Neural crest cell (in vitro differentiated cells): Measurements from ENCODE around the gene E2F1. TPM values are rescaled to one million over a fixed set of nuclear protein-coding genes. Genes with fewer than 3 reads are reported as not detected.

ENCODE experiments used
- DNase-seq: peaks from one replicate; pipeline ENCODE4 v3.0.0; 2021; ENCODE audit warnings: low read depth, mixed read lengths, low spot score
- H3K27ac Mint-ChIP-seq: one replicate; pipeline ENCODE4 v1.8.0; 2021; ENCODE audit warnings: mild to moderate bottlenecking, mixed read lengths; ENCODE audit not compliant: unreplicated experiment
- H3K27me3 Mint-ChIP-seq: 2 replicates; pipeline ENCODE4 v1.8.0; 2021; ENCODE audit warnings: low read depth, mild to moderate bottlenecking, mixed read lengths
- H3K36me3 Mint-ChIP-seq: 2 replicates; pipeline ENCODE4 v1.8.0; 2021; ENCODE audit warnings: low read depth, mild to moderate bottlenecking, mixed read lengths
- H3K4me1 Mint-ChIP-seq: 2 replicates; pipeline ENCODE4 v1.8.0; 2021; ENCODE audit warnings: mixed read lengths
- H3K4me3 Mint-ChIP-seq: one replicate; pipeline ENCODE4 v1.8.0; 2021; ENCODE audit warnings: mild to moderate bottlenecking, mixed read lengths
- H3K9me3 Mint-ChIP-seq: 2 replicates; pipeline ENCODE4 v1.8.0; 2021; ENCODE audit warnings: mixed read lengths
- total RNA-seq: library from RNA; stranded (reverse); gene quantifications from 2 replicates; pipeline ENCODE4 v1.2.1, GENCODE V29; 2021
- TF ChIP-seq, protein P1 (sequence below): fragments of 200-600 bp; sonication (generic); conservative IDR thresholded peaks from 2 replicates; pipeline ENCODE4 v1.5.0; 2021; ENCODE audit warnings: antibody characterized with exemption, mild to moderate bottlenecking

E2F1 gene
- total RNA-seq, 1 donor from 2014 or later, result 94.9 TPM

GRCh38 chr20:33673410-33674293, 12.5 kb downstream of the E2F1 start:
- TF ChIP-seq, protein P1, sequence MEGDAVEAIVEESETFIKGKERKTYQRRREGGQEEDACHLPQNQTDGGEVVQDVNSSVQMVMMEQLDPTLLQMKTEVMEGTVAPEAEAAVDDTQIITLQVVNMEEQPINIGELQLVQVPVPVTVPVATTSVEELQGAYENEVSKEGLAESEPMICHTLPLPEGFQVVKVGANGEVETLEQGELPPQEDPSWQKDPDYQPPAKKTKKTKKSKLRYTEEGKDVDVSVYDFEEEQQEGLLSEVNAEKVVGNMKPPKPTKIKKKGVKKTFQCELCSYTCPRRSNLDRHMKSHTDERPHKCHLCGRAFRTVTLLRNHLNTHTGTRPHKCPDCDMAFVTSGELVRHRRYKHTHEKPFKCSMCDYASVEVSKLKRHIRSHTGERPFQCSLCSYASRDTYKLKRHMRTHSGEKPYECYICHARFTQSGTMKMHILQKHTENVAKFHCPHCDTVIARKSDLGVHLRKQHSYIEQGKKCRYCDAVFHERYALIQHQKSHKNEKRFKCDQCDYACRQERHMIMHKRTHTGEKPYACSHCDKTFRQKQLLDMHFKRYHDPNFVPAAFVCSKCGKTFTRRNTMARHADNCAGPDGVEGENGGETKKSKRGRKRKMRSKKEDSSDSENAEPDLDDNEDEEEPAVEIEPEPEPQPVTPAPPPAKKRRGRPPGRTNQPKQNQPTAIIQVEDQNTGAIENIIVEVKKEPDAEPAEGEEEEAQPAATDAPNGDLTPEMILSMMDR, result no peak
- Mint-ChIP-seq H3K27me3 (peaks cover 15% of the 10 kb centered on the region), H3K27ac (peak overlapping the region; percentile 95), H3K4me1 (peaks cover 61% of the 10 kb centered on the region), H3K9me3 (no peaks in the 10 kb centered on the region), H3K36me3 (peaks cover 13% of the 10 kb centered on the region), H3K4me3 (peak overlapping the region; percentile 90)
- no peak for DNase-seq

DNA sequence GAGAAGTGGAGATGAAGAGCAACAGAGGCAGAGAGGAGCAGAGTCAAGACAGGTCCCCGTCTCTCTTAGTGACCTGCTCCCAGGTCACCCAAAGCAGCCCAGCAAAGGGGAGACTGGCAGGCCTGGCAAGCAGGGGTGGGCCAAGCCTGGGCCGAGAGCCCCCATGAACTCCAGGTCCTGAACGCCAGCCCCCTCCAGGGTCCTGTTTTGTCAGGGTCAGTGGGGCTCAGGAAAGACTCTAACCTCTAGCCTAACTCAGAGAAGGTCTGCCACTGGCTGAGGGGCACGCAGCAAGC, 13.1 kb downstream of the E2F1 start:
- H3K27me3 Mint-ChIP-seq, result peaks cover 18% of the 10 kb centered on the region
- peak overlapping the region; percentile 95 for H3K27ac Mint-ChIP-seq
- H3K36me3 Mint-ChIP-seq, result peaks cover 16% of the 10 kb centered on the region
- no peaks in the 10 kb centered on the region for H3K9me3 Mint-ChIP-seq
- peak overlapping the region; percentile 90 for H3K4me3 Mint-ChIP-seq
- TF ChIP-seq, protein P1, result no peak
- H3K4me1 Mint-ChIP-seq, result peaks cover 66% of the 10 kb centered on the region
- no peak for DNase-seq

DNA sequence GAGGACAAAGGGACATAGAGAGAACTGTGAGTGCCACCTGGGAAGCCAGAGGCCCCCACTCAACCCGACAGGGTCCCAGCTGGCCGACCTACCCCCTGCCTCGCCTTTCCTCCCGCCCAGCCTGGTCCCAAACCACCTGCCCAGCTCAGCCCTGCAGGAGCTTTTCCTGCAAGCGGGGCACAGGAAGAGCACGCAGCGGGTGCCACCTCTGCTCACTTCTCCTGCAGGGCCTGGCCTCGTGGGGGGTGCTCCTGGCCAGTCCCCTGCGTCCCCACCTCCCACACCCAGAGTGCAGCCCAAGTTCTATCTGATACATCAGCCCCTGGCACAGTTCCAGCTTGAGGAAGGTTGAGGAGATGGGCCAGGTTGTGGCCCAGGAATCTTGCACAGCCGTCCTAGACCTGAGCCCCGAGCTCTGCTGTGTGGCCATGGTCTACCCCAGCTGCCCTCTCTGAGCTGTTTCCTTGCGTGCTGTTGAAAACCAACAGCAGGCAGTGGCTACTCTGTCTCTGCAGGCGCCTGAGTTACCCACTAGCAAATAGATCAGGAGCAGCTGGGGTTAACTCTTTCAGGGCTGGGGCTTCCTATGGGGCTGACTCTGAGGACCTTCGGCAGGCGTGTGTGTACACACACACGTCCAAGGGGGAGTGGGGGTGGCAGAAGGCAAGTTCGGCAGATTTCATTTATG, 13.6 kb downstream of the E2F1 start:
- DNase-seq, result no peak
- peak overlapping the region; percentile 57 for H3K27ac Mint-ChIP-seq
- TF ChIP-seq, protein P1, result no peak
- no peaks in the 10 kb centered on the region for H3K9me3 Mint-ChIP-seq
- peaks cover 66% of the 10 kb centered on the region for H3K4me1 Mint-ChIP-seq
- H3K27me3 Mint-ChIP-seq, result peaks cover 18% of the 10 kb centered on the region
- H3K4me3 Mint-ChIP-seq, result peak overlapping the region; percentile 90
- H3K36me3 Mint-ChIP-seq, result peaks cover 15% of the 10 kb centered on the region

GRCh38 chr20:33671573-33672288, 14.5 kb downstream of the E2F1 start:
- Mint-ChIP-seq H3K36me3 (peaks cover 12% of the 10 kb centered on the region), H3K4me3 (peak overlapping the region; percentile 90), H3K4me1 (peaks cover 64% of the 10 kb centered on the region), H3K9me3 (no peaks in the 10 kb centered on the region), H3K27ac (no peak overlapping the region), H3K27me3 (peaks cover 19% of the 10 kb centered on the region)
- DNase-seq, result no peak
- TF ChIP-seq, protein P1, result no peak

DNA sequence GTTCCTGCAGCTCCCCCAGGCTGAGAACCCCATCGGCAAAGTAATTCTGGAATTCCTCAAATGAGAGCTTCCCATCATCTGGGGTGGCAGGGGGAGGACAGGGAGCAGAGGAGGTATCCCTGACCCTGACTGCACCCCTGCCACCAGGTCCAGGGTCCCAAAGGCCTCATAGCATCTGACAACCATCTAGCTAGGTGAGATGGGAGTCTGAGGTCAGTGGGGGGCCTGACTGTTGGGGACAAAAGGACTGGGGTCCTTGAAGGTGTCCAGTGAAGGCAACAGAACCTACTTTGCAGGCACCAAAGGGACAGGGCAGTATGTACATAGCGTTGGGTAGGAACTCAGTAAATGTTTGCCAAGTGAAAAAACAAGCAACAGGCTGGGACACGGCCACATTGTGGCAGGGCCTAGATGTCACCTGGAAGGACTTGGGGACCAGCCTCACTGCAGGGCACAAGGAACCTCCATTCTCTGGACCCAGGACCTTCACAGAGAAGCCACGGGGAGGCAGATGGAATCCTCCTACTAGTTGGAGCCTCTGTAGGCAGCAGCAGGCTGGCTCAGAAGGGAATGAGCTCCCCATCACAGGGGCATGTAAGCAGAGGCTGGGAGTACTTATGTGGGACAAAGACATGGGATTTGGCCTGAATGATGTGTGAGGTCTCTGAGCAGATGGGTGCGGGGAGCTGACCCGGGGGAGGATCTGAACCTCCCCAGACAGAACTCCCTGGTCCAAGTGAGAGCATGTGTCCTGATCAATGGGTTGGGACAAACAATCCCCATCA, 15.3 kb downstream of the E2F1 start:
- Mint-ChIP-seq H3K4me3 (peak overlapping the region; percentile 90), H3K27ac (no peak overlapping the region), H3K4me1 (peaks cover 65% of the 10 kb centered on the region), H3K9me3 (no peaks in the 10 kb centered on the region), H3K27me3 (peaks cover 23% of the 10 kb centered on the region), H3K36me3 (peaks cover 12% of the 10 kb centered on the region)
- DNase-seq, result no peak
- TF ChIP-seq, protein P1, result no peak
